HEK293T (cell line): ENCODE results near the gene DMD.

Experiments
- CTCF ChIA-PET: fragments of 350-600 bp; formaldehyde crosslinking; extraction: SDS; loops from one replicate; lab custom pipeline; 2021; ENCODE audit warnings: antibody characterized with exemption, inconsistent platforms; lab: Yijun Ruan, JAX
- POLR2A ChIA-PET: fragments of 350-600 bp; formaldehyde crosslinking; extraction: SDS; loops from one replicate; lab custom pipeline; 2020; ENCODE audit warnings: antibody characterized with exemption, inconsistent platforms; lab: Yijun Ruan, JAX
- DNase-seq: peaks from one replicate; pipeline ENCODE4 v3.0.0; 2012; ENCODE audit warnings: mixed read lengths; ENCODE audit errors: extremely low spot score
- ARNT ChIP-seq: fragments of 450-650 bp; IDR thresholded peaks from 2 replicates; pipeline ENCODE4 v1.6.1; 2017; ENCODE audit warnings: mild to moderate bottlenecking
- BHLHE40 ChIP-seq: fragments of 450-650 bp; IDR thresholded peaks from 2 replicates; pipeline ENCODE4 v1.6.1; 2016; ENCODE audit warnings: mild to moderate bottlenecking, moderate library complexity, borderline replicate concordance
- CTBP1 ChIP-seq: fragments of 450-650 bp; IDR thresholded peaks from 2 replicates; pipeline ENCODE4 v1.6.1; 2016; ENCODE audit warnings: borderline replicate concordance
- ELF4 ChIP-seq: fragments of 450-650 bp; IDR thresholded peaks from 2 replicates; pipeline ENCODE4 v1.6.1; 2017; ENCODE audit warnings: antibody characterized with exemption
- FOXA1 ChIP-seq: fragments of 450-650 bp; IDR thresholded peaks from 2 replicates; pipeline ENCODE4 v1.6.1; 2016; ENCODE audit warnings: mild to moderate bottlenecking
- FOXK2 ChIP-seq: fragments of 450-650 bp; IDR thresholded peaks from 2 replicates; pipeline ENCODE4 v1.6.1; 2016; ENCODE audit warnings: mild to moderate bottlenecking
- FOXM1 ChIP-seq: fragments of 450-650 bp; IDR thresholded peaks from 2 replicates; pipeline ENCODE4 v1.6.1; 2017; ENCODE audit warnings: mild to moderate bottlenecking, borderline replicate concordance
- HDGF ChIP-seq: fragments of 450-650 bp; IDR thresholded peaks from 2 replicates; pipeline ENCODE4 v1.6.1; 2017; ENCODE audit warnings: antibody characterized with exemption, borderline replicate concordance
- L3MBTL2 ChIP-seq: fragments of 450-650 bp; conservative IDR thresholded peaks from 2 replicates; pipeline ENCODE4 v1.6.1; 2016; ENCODE audit warnings: mild to moderate bottlenecking
- LEF1 ChIP-seq: fragments of 450-650 bp; IDR thresholded peaks from 2 replicates; pipeline ENCODE4 v1.6.1; 2017; ENCODE audit warnings: mild to moderate bottlenecking, borderline replicate concordance
- NFRKB ChIP-seq: fragments of 450-650 bp; IDR thresholded peaks from 2 replicates; pipeline ENCODE4 v1.6.1; 2016; ENCODE audit warnings: mild to moderate bottlenecking, moderate library complexity
- PKNOX1 ChIP-seq: fragments of 450-650 bp; IDR thresholded peaks from 2 replicates; pipeline ENCODE4 v1.6.1; 2016
- SP1 ChIP-seq: fragments of 450-650 bp; IDR thresholded peaks from 2 replicates; pipeline ENCODE4 v1.6.1; 2017
- SUZ12 ChIP-seq: fragments of 450-650 bp; IDR thresholded peaks from 2 replicates; pipeline ENCODE4 v1.6.1; 2016; ENCODE audit warnings: mild to moderate bottlenecking
- TARDBP ChIP-seq: fragments of 450-650 bp; IDR thresholded peaks from 2 replicates; pipeline ENCODE4 v1.6.1; 2016
- ZNF384 ChIP-seq: fragments of 450-650 bp; IDR thresholded peaks from 2 replicates; pipeline ENCODE4 v1.6.1; 2016

The DMD gene

GRCh38 chrX:32847921-32848320 lies 363.4 kb downstream of the DMD start:
- POLR2A ChIA-PET, result no interaction called here
- CTCF ChIA-PET, result no interaction called here
- DNase-seq, result no peak
- TF ChIP-seq CTBP1, result no peak
- TF ChIP-seq LEF1, result no peak
- no peak for TF ChIP-seq ZNF384
- no peak for TF ChIP-seq L3MBTL2

GRCh38 chrX:32842053-32842452 lies 369.3 kb downstream of the DMD start:
- no peak for DNase-seq
- ChIA-PET CTCF (no interaction called here), POLR2A (no interaction called here)
- TF ChIP-seq ARNT (no peak), PKNOX1 (no peak), NFRKB (no peak), LEF1 (no peak), SUZ12 (no peak), L3MBTL2 (no peak), TARDBP (no peak), BHLHE40 (no peak), FOXA1 (no peak), CTBP1 (no peak), HDGF (no peak), ELF4 (no peak)

DNA sequence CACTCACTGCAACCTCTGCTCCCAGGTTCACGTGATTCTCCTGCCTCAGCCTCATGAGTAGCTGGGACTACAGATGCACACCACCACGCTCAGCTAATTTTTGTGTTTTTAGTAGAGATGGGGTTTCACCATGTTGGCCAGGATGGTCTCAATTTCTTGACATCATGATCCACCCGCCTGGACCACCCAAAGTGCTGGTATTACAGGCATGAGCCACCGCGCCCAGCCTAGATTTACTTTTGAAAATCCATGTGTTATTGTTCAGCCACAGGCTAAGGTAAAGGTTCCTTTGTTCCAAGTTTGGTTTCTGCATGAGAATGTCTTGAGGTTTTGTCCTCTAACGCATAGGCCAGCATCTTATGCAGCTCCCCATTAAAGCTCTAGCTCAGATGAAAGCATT lies 371.6 kb downstream of the DMD start:
- no peak for DNase-seq
- no peak for TF ChIP-seq NFRKB
- TF ChIP-seq SP1, result no peak
- TF ChIP-seq L3MBTL2, result no peak
- no peak for TF ChIP-seq TARDBP
- TF ChIP-seq BHLHE40, result no peak
- no peak for TF ChIP-seq PKNOX1
- no peak for TF ChIP-seq CTBP1
- TF ChIP-seq FOXK2, result no peak
- TF ChIP-seq LEF1, result no peak
- no peak for TF ChIP-seq ELF4
- no peak for TF ChIP-seq ARNT
- TF ChIP-seq ZNF384, result no peak
- no peak for TF ChIP-seq HDGF
- TF ChIP-seq FOXM1, result no peak
- no peak for TF ChIP-seq FOXA1
- TF ChIP-seq SUZ12, result no peak
- ChIA-PET CTCF (no interaction called here), POLR2A (no interaction called here)

DNA sequence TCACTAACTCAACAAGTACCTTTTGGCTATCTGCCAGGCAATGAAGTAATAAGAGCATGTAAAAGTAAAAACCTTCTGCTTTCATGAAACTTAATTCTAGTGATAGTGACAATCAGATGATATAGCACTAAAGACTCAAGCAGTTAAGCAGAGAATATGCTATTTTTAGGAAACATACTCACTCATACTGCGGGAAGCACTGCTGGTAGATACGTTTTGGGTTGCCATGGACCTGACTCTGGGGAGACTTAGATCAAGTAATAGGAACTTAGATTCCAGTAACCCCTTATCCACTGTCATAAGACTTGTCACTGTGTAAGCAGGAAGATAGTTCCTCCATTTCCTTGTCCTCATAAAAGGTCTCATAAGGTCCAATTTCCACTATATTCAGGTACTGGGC lies 386.3 kb downstream of the DMD start:
- POLR2A ChIA-PET, result no interaction called here

GRCh38 chrX:32804034-32804433 lies 407.3 kb downstream of the DMD start:
- CTCF ChIA-PET, result no interaction called here
- DNase-seq, result no peak
- no peak for TF ChIP-seq CTBP1
- TF ChIP-seq L3MBTL2, result no peak
- TF ChIP-seq SUZ12, result no peak
- TF ChIP-seq LEF1, result no peak
- TF ChIP-seq TARDBP, result no peak
- no peak for TF ChIP-seq ZNF384
- no peak for TF ChIP-seq PKNOX1
- no peak for TF ChIP-seq ELF4
- no peak for TF ChIP-seq FOXK2
- no peak for TF ChIP-seq BHLHE40
- TF ChIP-seq NFRKB, result no peak
- no peak for TF ChIP-seq SP1
- TF ChIP-seq FOXM1, result no peak
- TF ChIP-seq HDGF, result no peak
- POLR2A ChIA-PET, result no interaction called here

More for the DNA sequence above, 386.3 kb downstream of the DMD start:
- TF ChIP-seq LEF1, result no peak
- TF ChIP-seq SP1, result no peak
- no peak for TF ChIP-seq FOXK2
- no peak for TF ChIP-seq CTBP1
- TF ChIP-seq L3MBTL2, result no peak
- TF ChIP-seq HDGF, result no peak
- CTCF ChIA-PET, result no interaction called here
- no peak for DNase-seq

GRCh38 chrX:32798990-32799389 lies 412.4 kb downstream of the DMD start:
- POLR2A ChIA-PET, result no interaction called here
- TF ChIP-seq HDGF (no peak), LEF1 (no peak), FOXM1 (no peak), BHLHE40 (no peak), TARDBP (no peak), NFRKB (no peak), SUZ12 (no peak), FOXA1 (no peak), ZNF384 (no peak), ARNT (no peak), SP1 (no peak), PKNOX1 (no peak), L3MBTL2 (no peak), CTBP1 (no peak), ELF4 (no peak), FOXK2 (no peak)
- DNase-seq, result no peak
- CTCF ChIA-PET, result no interaction called here
